ENCODE measurements around the gene PTPN22.

Gene PTPN22

DNA sequence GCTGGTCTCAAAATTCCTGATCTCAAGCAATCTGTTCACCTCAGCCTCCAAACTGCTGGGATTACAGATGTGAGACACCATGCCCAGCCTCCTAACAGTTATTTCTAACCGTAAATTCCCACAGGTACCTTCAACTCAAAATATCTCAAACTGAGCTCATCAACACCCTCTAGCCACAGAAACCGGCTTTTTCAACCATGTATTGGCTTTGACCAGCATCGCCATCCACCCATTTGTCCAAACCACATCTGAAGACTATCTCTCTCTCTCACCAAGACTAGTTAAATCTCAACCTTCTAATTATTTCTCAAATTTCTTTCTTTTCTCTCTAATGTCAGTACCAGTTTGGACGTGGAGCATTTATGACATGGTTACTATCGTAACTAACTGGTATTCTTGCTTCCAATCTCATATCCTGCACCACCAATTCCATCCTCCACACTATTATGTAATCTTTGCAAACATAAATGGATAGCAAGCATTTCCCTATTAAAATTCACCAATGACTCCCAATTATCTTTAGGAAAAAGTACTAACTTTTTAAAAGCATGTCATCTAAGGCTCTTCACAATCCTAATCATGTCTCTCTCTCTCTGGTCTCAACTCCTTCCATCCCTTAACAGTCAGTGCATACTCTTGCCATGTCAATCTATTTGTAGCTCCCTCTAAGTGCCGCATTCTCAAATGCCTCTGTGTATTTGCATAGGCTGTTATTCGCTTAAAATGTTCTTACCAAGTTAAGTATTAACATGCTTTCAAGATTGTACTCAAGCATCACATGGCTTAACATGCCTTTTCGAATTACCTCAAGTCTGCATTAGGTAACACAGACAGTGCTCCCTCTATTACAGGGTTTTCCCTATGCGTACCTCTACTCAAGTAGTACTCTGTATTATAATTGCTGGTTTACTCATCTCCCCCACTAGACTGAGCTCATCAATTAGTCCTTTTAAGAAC lies 77.4 kb downstream of the PTPN22 start:
- no peak for DNase-seq

DNA sequence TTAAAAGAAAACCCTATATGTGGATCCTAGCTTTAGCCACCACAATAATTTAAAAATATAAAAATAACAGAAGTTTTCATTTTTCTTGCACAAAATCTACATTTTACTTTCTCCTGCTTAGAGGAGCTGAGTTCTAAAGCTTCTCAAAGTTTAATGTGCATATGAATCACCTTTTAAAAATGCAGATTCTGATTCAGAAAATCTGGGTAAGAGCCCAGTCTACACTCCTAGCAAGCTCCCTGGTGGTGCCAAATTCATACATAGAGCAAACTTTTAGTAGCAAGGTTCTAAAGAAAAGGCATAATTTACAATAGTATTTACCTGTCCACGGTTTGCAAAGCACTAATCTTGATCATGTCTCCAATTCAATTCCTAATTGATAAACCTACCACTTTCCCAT lies 78.5 kb downstream of the PTPN22 start:
- no peak for DNase-seq

DNA sequence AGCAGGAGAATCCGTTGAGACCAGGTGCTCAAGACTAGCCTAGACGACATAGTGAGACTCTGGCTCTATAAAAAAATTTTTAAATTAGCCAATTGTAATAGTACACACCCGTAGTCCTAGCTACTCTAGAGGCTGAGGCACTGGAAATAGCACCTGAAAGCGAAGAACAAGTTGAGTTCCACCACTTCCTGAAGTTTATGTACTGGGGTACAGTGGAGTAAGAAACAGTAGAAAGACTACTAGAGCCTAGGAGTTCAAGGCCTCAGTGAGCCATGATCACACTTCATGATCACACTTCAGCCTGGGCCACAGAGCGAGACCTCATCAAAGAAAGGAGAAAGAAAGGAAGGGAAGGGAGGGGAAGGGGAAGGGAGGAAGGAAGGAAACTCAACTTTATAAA lies 79.0 kb downstream of the PTPN22 start:
- DNase-seq = no peak

DNA sequence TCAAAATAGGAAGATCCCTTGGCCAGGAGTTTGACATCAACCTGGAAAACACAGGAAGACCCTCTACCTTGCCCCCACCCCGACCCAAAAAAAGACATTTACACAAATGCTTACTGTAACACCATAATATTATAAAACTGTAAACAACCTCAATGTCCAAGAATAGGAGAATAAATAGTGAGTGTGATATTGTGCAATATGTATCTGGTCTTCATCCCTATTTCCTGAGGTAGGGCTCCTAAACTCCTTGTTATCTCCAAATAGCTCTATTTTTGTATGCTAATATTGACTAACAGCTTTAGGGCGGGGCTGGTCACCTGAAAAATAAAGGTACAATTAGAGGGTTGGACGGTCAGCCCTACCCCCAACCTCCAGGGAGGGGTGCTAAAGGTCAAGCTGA lies 82.7 kb downstream of the PTPN22 start:
- no peak for DNase-seq

DNA sequence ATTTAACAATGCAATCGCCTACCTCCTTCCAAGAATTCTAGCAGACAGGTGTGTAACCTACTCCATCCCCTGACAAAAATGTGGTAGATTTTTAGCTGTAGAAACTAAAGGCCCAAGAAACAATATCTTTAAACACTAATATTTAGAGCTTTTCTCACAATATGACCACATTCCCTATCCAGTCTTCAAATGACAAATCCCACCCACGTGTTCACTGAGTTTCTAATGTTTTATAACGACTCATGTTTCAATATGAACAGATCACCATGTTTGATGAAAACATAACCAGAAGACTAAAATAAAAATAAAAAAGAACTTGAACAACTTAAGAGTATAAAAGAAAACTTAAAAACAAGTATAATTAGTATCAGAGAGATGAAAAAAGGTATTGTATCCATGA lies 83.8 kb downstream of the PTPN22 start:
- no peak for DNase-seq

DNA sequence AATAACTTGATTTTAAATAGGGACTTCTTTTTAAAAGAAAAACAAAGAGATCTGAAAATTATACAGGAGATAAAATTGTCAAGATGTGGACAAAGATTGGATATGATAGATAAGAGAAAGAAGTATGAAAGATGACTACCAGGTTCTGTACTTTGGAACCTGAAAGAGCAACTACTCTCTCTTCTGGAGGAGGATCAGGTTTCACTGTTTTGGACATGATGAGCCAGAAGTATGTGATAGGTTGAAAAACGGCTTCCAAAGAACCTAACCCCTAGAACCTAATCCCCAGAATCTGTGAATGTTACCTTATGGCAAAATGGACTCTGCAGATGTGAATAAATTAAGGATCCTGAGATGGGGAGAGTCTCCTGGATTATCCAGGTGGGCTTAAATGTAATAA lies 85.4 kb downstream of the PTPN22 start:
- no peak for DNase-seq

DNA sequence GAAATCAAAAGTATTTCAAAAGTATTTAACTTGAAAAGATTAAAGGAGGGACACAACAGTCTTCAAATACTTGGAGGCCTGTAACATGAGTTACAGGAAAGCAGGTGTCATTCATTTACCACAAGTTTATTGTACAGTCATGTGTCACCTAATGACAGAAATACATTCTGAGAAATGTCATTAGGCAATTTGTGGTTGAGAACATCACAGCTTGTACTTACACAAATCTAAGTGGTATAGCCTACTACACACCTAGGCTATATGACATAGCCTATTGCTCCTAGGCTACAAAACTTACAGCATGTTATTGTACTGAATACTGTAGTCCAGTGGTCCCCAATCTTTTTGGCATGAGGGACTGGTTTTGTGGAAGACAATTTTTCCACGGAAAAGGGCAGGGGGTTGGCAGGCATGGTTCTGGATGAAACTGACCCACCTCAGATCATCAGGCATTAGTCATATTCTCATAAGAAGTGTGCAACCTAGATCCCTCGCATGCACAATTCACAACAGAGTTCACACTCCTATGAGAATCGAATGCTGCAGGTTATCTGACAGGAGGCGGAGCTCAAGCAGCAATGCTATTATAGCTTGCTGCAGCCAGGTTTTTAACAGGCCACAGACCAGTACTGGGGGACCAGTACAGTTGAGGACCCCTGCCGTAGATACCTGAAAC lies 87.3 kb downstream of the PTPN22 start:
- peak; percentile 47 for DNase-seq

DNA sequence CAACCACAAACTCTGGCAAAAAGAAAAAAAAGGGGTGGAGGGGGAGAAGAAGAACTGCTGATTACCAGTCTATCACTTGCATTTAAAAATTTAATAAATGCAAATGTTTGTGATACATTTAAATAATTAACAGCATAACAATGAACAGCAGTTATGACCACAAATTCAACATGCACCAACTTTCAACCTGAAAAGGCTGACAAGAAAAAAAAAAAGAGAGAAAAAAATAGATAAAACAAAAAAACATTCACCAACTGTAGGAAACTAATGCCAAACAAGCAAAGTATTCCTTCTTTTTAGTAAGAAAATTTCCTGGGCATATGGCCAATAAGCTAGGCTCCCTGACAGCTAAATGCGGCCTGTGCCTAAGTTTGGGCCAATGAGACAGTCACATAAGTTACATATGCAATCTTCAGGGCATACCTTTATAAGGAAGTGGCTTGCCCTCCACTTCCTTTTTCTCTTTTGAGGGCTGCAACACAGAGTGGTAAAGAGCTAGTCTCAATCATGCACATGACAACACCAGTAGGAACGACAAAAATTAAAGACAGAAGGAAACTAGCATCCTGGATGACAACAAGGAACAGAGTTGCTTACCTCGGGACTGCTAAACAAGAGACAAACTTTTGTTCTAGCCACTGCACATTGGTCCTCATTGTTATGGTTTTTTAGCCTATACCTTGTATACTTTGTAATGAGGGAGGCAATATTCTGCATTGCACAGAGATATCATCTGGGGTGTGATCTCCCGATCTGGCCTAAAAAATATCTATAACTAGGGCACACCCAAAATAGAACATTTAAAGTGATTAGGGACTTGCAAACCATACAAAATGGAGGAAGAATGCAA lies 88.0 kb downstream of the PTPN22 start:
- DNase-seq = peak; percentile 29

DNA sequence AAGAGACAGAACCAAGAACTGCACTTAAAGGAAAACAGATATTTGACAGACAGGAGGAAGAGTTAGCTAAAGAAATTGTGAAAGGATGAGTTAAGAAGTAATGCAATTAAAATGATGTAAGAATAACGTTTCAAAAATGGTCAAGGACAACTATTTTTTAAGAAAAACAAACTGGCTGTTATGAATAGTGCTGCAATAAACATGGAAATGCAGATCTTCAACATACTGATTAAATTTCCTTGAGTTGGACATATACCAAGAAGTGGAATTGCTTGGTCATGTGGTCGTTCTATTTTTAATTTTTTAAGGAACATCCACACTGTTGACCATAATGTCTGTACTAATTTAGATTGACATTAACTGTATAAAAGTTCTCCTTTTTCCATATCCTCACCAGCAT lies 89.1 kb downstream of the PTPN22 start:
- no peak for DNase-seq

DNA sequence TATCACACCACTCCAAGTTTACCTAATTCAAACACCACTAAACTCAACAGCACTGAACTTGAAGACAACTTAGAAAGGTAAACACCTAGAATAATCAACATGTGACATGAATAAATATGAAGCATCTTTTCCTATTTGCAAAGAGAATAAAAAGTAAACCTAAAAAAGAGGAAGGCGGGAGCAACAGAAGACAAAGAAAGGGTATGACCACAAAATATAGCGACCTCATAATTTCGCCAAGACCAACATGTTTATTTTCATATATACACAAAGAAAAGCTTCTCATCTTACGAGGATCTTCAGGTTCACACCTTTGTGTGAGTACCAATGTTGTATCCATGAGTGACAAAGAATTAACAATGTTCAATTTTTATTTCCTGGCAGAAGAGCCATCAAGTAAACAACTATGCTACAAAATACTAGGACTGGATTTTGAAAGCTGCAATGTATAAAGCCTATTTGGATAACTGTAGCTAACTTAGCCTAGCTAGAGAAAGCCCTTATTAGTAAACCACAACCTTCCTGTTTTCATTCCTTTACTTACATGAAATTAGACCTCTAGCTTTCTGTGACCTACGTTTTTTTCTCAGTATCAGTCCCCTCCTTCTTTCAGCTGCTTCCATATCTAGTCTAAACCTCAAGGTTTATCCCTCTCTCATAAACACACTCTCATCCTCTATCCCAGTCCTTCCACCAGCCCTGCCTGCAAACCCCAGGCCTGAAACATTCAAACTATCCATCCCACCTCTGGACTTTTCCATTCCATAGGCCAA lies 91.0 kb downstream of the PTPN22 start:
- no peak for DNase-seq

DNA sequence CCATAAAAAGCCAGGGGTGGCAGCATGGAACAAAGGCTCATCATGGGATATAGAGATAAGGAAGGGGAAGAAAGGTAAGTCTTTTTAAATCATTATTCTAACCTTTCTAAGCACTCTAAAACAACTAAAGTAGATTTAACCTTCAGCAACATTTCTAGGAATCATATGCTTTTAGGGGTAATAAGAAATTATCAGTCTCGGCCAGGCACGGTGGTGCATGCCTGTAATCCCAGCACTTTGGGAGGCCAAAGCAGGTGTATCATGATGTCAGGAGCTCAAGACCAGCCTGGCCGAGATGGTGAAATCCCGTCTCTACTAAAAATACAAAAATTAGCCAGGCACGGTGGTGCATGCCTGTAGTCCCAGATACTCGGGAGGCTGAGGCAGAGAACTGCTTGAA lies 92.0 kb downstream of the PTPN22 start:
- no peak for DNase-seq

DNA sequence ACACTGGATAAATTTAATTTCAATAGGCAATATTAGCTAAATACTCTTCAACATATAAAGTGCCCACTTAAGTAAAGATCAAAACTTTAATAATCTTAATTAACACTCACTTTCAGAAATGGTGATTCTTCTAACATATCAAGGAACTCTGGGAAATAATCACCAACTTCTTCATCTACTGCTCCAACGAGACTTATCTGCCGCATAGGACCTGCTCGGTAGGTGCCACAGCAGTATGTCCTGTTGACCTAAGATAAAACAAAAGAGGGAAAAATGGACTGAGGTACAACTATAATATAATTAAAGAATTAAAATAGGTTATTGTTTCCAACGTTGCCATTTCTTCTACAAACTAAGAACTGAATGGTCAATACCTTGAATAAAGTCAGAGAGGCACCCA lies 94.0 kb downstream of the PTPN22 start:
- DNase-seq = no peak

DNA sequence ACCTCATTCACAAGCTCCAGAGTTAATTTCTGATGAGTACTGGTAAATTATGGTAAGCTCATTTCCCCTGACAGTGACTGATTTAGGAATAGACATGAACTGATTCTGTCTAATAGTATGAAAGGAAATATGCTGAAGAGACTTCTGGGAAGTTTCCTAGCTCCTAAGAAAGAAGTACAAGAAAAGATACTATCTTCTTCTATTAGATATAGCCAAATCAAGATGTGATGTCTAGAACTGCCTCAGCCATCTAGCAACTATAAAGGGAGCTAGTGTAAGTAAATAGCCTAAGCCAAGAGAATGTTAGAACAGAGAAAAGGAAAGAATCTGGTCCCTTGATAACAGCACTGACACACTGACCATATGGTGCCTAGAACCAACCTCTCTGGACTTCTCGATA lies 101.5 kb downstream of the PTPN22 start:
- DNase-seq = no peak

DNA sequence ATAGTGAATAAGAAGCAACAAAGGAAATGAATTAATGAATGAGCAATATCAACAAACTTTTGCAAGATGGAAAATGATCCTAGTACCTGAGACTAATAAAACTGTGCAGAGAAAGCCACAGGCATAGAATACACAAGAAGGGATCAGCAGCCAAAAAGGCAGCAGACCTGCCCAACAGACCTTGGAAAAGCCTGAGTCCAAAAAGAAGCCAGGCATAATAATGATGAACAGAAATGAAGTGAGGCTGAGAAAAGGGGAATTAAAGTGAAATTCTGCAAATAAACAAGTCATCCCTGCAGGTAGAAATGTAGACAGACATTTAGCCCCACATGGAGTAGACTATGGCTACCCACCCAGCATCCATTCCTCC lies 101.9 kb downstream of the PTPN22 start:
- no peak for DNase-seq

DNA sequence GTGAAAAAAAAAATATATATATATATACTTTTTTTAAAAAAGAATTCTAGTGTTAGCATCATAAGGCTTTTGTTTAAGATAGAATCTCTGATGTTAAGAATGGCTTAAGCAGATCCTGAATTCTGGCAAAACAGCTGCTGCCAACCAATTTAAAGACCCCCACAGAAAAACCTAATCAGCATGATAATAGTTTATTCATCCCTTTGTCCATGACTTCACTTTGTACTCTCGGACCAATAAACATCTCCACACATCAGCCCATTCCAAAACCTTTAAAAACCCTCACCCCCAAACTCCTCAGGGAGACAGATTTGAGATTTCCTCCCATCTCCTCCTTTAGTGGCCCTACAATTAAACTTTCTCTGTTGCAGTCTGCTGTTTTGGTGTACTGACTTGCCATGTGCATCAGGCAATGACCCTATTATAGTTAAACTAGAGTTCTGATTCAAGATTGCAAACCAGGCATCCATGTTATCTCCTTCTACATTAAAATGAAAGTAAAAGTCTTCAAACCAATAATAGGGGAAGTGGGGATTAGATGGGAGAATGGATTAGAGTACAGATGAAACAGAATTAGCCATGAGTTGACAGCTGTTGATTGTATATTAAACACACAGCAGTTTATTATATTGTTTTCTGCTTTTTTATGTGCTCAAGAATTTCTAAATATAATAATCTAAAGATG lies 102.5 kb downstream of the PTPN22 start:
- no peak for DNase-seq

DNA sequence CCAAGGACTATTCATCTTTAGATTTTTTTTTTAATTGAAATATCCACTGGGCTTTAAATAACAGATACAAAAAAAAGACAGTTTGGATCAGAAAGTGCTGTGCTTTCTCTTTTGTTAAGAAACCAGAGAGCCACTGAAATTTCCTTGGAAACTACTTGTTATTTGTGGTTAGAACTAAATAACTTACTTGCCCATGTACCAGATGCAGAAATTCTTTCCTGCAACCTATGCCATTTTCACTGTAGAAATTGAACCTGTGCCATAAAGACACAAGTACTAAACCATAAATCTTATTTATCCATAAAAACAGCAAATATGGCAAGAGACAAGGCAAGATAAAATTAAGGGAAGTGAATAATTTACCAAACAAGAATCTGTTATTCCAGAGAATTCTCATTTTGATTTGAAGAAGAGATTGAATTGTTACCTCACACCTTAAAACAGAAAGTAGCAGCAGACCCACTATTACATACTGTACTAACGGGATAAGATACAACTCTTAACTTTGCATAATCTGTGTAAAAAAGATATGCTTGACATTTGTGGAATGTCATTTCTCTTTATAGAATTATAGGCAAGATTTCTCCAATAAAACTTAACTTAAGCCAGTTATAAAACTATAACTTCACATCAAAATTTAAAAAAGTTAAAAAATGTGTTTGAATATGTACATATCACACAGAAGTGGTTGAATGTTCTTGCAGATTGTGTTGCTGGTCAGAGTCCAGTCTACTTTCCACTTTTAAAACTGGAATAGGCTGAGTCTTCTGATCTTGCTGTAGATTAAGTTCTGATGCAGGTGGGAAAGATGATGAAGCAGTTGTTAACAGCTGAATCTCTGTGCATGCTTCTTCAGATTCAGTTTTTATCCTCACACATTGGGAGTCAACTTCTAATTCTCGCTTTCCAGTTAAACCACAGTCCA lies 105.9 kb downstream of the PTPN22 start:
- DNase-seq = no peak

Measured in NK-92 treated with Interleukin-12 subunit alpha and Interleukin-12 subunit beta, amount 100 ng/mL, for 24 hours (cell line).